Ascending aorta (tissue), 2 donors: ENCODE results near the gene MMP12. TPM values are rescaled to one million over a fixed set of nuclear protein-coding genes. Genes with fewer than 3 reads are reported as not detected.
"Not testable (repeated sequence)": the region's sequence is repeated elsewhere in the genome, so short reads cannot be mapped to it uniquely, and the experiment has no call there.

Source experiments
- DNase-seq, 2 donors: peaks; one replicate each; pipeline ENCODE4 v3.0.0-alpha.2; 2019; ENCODE audit warnings: low spot score in 2 of 2
- H3K27ac ChIP-seq, 2 donors: fragments of 200-600 bp; sonication (generic); one replicate each; pipeline ENCODE4 v1.5.1; 2016 to 2017; ENCODE audit warnings: mild to moderate bottlenecking in 1 of 2
- H3K27me3 ChIP-seq: fragments of 200-600 bp; sonication (generic); one replicate; pipeline ENCODE4 v1.5.1; 2017
- H3K36me3 ChIP-seq, 2 donors: fragments of 200-600 bp; sonication (generic); one replicate each; pipeline ENCODE4 v1.5.1; 2016
- H3K4me1 ChIP-seq, 2 donors: fragments of 200-600 bp; sonication (generic); one replicate each; pipeline ENCODE4 v1.5.1; 2016 to 2017; ENCODE audit warnings: mild to moderate bottlenecking in 1 of 2
- H3K4me3 ChIP-seq, 2 donors: fragments of 200-600 bp; sonication (generic); one replicate each; pipeline ENCODE4 v1.5.1; 2016 to 2017; ENCODE audit warnings: mild to moderate bottlenecking in 1 of 2
- H3K9me3 ChIP-seq, 2 donors: fragments of 200-600 bp; sonication (generic); one replicate each; pipeline ENCODE4 v1.5.1; 2016
- intact Hi-C: fragments of 100-400 bp; cut with DNase I; formaldehyde crosslinking; loops from one replicate; pipeline ENCODE4 v1.15.1; 2023
- total RNA-seq: library from RNA; depleted of rRNA; stranded (reverse); fragments of >200 nt; gene quantifications from one replicate; pipeline ENCODE4 v1.1.0, GENCODE V29; 2016
- TF ChIP-seq, protein P1 (sequence below), 3 experiments: fragments of 200-600 bp in 2 of 3; fragments of 450-650 bp in 1 of 3; sonication (generic) in 2 of 3; IDR thresholded peaks; one replicate each; pipeline ENCODE4 v1.5.1; 2016 to 2019; ENCODE audit warnings: antibody characterized with exemption in 3 of 3, mild to moderate bottlenecking in 1 of 3, moderate library complexity in 1 of 3

Gene MMP12
- total RNA-seq, 1 donor from 2014 or later = not detected

DNA sequence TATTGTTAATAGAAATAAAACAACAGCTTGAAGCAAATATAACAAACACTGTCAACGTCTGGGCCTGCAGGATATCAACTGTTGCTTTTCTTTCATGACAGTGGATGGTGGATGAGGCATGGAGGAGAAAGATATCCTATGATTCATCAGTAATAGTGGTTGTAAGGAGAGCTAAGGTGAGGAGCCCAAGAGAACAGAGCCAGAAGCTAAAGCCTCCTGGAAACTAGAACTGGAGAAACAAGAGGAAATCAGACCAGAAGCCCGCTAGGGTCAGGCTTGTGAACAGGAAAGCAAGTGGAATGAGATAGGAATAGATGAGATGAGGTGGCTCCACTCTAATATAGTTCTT lies 37.7 kb upstream of the MMP12 start:
- Histone ChIP-seq H3K9me3 (no peaks in the 10 kb centered on the region), H3K4me3 (no peak overlapping the region), H3K27ac (no peak overlapping the region), H3K27me3 (no peaks in the 10 kb centered on the region), H3K4me1 (no peaks in the 10 kb centered on the region), H3K36me3 (no peaks in the 10 kb centered on the region)
- DNase-seq = no peak
- TF ChIP-seq, protein P1, sequence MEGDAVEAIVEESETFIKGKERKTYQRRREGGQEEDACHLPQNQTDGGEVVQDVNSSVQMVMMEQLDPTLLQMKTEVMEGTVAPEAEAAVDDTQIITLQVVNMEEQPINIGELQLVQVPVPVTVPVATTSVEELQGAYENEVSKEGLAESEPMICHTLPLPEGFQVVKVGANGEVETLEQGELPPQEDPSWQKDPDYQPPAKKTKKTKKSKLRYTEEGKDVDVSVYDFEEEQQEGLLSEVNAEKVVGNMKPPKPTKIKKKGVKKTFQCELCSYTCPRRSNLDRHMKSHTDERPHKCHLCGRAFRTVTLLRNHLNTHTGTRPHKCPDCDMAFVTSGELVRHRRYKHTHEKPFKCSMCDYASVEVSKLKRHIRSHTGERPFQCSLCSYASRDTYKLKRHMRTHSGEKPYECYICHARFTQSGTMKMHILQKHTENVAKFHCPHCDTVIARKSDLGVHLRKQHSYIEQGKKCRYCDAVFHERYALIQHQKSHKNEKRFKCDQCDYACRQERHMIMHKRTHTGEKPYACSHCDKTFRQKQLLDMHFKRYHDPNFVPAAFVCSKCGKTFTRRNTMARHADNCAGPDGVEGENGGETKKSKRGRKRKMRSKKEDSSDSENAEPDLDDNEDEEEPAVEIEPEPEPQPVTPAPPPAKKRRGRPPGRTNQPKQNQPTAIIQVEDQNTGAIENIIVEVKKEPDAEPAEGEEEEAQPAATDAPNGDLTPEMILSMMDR (IDR thresholded peaks at IDR 0.05) = no peak
- intact Hi-C loops = no loop called here

DNA sequence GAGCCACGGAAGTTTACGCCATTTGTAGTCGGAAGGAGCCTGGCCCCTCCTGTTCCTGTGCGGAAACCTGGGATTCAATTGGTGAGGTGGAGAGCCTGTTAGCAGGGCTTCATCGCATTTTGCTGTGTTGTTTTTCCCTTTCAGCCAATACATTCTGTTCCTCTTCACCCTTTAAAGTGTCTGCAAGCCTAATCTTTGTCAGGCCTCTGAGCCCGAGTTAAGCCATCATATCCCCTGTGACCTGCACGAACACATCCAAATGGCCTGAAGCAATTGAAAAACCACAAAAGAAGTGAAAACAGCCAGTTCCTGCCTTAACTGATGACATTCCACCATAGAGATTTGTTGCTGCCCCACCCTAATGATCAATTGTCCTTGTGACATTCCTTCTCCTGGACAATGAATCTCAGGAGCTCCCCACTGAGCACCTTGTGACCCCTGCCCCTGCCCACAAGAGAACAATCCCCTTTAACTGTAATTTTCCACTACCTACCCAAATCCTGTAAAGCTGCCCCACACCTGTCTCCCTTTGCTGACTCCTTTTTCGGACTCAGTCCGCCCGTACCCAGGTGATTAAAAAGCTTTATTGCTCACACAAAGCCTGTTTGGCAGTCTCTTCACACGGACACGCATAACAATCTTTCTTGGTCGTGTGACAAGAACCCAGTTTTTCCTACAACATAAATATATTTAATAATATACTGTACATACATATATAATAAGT lies 37.1 kb upstream of the MMP12 start:
- no peaks in the 10 kb centered on the region for H3K27me3 ChIP-seq
- H3K4me1 ChIP-seq = no peaks in the 10 kb centered on the region
- TF ChIP-seq, protein P1 (IDR thresholded peaks at IDR 0.05) = no peak
- H3K9me3 ChIP-seq = no peaks in the 10 kb centered on the region
- no peak overlapping the region for H3K4me3 ChIP-seq
- no peak overlapping the region for H3K27ac ChIP-seq
- no peaks in the 10 kb centered on the region for H3K36me3 ChIP-seq
- DNase-seq = no peak
- intact Hi-C loops = no loop called here

DNA sequence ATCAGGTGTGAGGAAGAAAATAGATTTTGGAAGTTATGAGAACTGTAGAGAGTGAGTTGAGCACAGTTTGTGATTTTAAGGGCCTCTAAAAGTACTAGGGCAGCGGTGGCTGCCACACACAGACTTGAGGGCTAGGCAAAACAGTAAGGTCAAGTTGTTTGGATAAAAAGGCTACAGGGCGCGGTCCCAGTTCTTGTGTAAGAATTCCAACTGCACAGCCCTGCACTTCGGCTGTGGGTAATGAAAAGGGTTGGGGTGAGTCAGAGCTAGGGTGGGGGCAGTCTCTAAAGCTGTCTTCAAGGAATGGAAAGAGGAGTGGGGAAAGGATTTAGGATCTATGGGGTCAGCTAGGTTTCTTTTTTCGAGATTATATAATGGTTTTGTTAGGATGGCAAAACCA lies 31.1 kb upstream of the MMP12 start:
- not testable (repeated sequence) for H3K27me3 ChIP-seq, H3K36me3 ChIP-seq, H3K27ac ChIP-seq

DNA sequence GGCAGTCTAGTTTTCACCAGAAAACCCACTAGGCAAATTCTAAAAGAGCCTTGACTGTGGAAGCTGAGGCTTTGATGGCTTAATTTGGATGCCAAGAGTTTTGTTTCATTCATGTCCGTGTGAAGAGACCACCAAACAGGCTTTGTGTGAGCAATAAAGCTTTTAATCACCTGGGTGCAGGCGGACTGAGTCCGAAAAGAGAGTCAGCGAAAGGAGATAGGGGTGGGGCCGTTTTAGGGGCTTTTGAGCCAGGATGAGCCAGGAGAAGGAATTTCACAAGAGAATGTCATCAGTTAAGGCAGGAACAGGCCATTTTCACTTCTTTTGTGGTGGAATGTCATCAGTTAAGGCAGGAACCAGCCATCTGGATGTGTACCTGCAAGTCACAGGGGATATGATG lies 29.1 kb upstream of the MMP12 start:
- intact Hi-C loops, H3K4me3 ChIP-seq: not testable (repeated sequence)

More for the DNA sequence above, 31.1 kb upstream of the MMP12 start:
- H3K4me1 ChIP-seq, H3K9me3 ChIP-seq, DNase-seq, intact Hi-C loops, H3K4me3 ChIP-seq: not testable (repeated sequence)

DNA sequence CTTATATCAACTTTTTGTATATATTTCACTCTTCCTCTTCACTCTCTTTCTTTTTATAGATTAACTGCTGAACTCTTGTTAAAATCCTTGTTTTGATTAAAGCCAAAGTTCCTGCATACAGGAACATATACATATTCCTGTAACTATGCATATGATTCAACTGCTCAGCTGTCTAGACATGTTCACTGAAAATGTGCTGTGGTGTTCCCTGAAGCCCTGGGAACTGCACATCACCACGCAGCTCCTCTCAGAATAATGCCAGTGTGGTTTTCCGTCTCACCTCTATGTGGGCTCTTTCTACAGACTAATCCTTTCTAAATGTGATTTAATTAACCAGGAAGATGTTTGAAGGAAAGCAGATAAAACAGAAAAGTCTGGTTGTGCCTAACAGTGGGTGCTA lies 25.6 kb upstream of the MMP12 start:
- Histone ChIP-seq H3K27me3 (no peaks in the 10 kb centered on the region), H3K4me3 (no peak overlapping the region), H3K4me1 (no peaks in the 10 kb centered on the region), H3K36me3 (no peaks in the 10 kb centered on the region), H3K27ac (no peak overlapping the region), H3K9me3 (no peaks in the 10 kb centered on the region)
- DNase-seq = no peak
- TF ChIP-seq, protein P1 (IDR thresholded peaks at IDR 0.05) = no peak
- intact Hi-C loops = no loop called here

More for the DNA sequence above, 29.1 kb upstream of the MMP12 start:
- H3K36me3 ChIP-seq, H3K9me3 ChIP-seq, H3K27me3 ChIP-seq, H3K4me1 ChIP-seq, H3K27ac ChIP-seq, DNase-seq: not testable (repeated sequence)

DNA sequence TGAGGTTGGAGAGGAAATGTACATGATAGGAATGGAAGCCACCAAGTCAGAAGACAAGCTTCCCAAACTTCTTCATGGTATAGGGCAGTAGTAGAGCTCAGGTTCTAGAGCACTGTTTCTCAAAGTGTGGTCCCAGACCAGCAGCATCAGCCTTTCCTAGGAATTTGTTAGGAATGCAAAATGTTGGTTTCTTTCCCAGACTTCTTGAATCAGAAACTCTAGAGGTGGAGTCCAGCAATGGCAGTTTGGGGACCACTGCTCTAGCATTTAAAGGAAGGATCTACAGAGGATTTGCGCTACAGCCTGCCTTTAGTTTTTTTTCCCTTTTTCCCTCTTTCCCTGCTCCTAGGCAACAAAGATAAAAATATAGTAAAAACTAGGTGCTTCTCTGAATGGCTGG lies 17.0 kb upstream of the MMP12 start:
- Histone ChIP-seq H3K27ac (no peak overlapping the region), H3K36me3 (no peaks in the 10 kb centered on the region), H3K4me1 (no peaks in the 10 kb centered on the region), H3K4me3 (no peak overlapping the region), H3K9me3 (no peaks in the 10 kb centered on the region), H3K27me3 (no peaks in the 10 kb centered on the region)
- intact Hi-C loops = no loop called here
- TF ChIP-seq, protein P1 (IDR thresholded peaks at IDR 0.05) = no peak
- DNase-seq = no peak

DNA sequence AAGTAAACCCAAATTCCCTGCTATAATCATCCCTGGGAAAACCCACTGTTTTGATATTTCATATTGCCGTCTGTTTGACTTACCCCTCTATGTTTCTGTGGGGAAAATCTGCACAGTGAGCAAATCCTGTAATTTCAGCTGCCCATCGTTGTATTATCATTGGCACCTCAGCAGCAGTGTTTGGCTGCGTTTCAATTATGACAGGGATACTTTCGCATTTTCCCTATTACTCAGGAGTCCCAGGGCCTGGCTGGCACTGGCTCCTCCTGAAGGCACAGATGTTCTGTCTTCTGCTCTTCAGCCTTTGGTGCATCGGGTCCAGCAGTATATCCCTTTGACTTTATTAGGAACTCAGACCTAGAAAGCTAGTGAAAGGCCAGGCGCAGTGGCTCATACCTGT lies 12.2 kb upstream of the MMP12 start:
- TF ChIP-seq, protein P1 (IDR thresholded peaks at IDR 0.05) = no peak
- no peak for DNase-seq

More for the DNA sequence above, 12.2 kb upstream of the MMP12 start:
- Histone ChIP-seq H3K36me3 (no peaks in the 10 kb centered on the region), H3K9me3 (no peaks in the 10 kb centered on the region), H3K4me1 (no peaks in the 10 kb centered on the region), H3K27me3 (no peaks in the 10 kb centered on the region), H3K4me3 (no peak overlapping the region), H3K27ac (no peak overlapping the region)
- intact Hi-C loops = no loop called here
